ENCODE measurements around the gene IL34. TPM values are rescaled to one million over a fixed set of nuclear protein-coding genes. Genes with fewer than 3 reads are reported as not detected.

Gene IL34
- total RNA-seq, 1 experiment from 2014 or later = 4.4 TPM

DNA sequence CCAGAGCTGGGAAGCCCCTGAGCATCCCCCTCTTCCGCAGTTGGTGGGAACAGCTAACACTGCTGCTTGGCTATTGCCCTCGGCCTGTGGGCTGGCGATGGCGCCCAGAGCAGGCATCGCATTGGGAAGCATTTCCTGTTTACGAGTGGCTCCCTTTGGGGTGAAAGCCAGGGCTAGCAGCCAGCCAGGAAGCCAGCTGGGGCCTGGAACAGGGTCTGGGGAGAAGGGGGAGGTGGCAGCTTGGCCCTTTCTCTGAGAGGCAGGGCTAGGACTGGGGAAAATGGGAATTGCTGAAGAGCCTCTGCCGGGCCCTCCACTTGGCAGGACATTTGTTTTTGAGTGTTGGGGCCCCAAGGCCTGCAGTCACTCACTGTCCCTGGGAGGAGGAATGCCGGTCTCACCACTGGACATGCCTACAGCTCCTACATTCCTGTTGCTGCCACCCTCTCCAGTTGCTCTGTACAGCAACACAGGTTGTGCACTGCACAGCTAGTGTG is 41.9 kb downstream of the IL34 start:
- H4K8ac ChIP-seq (replicated peaks; ENCODE audit: insufficient read length, low read depth, low read length) = no peak overlapping the region
- H2AK5ac ChIP-seq (ENCODE audit: insufficient read length, low read length) = no peak overlapping the region
- no peak overlapping the region for H2BK20ac ChIP-seq (ENCODE audit: low read depth, low read length, poor library complexity, severe bottlenecking)
- H4K91ac ChIP-seq (ENCODE audit: insufficient read length, low read depth, low read length) = no peak overlapping the region
- Mint-ChIP-seq H3K27me3 (ENCODE audit: low read depth) (peaks cover 2% of the 10 kb centered on the region; the same call in 1 of the 2 replicates), H3K9me3 (no peaks in the 10 kb centered on the region), H3K4me1 (peaks cover 18 to 27% of the 10 kb centered on the region in 2 experiments), H3K4me3 (no peak overlapping the region), H3K36me3 (ENCODE audit: insufficient read depth in 1 of 3, low read depth in 3 of 3) (peaks cover 0 to 2% (median 1%) of the 10 kb centered on the region in 3 experiments; a peak in 2 of 7 replicates), H3K27ac (peak overlapping the region in 1 of 3 experiments; percentile 28; a peak in 3 of 7 replicates)
- no peak overlapping the region for H2BK12ac ChIP-seq (ENCODE audit: insufficient read length, low read depth, low read length)
- H3K23ac ChIP-seq (ENCODE audit: insufficient read length, low read depth, low read length) = no peak overlapping the region
- no peaks in the 10 kb centered on the region for H3K9me3 ChIP-seq (ENCODE audit: control insufficient read depth, low read depth, low read length)
- no peak overlapping the region for H3K56ac ChIP-seq (ENCODE audit: insufficient read length, low read depth, low read length)
- H3T11ph ChIP-seq (ENCODE audit: low read length) = no peak overlapping the region
- H2AFZ ChIP-seq (ENCODE audit: low read length) = no peak overlapping the region
- no peak overlapping the region for H3K4me2 ChIP-seq (ENCODE audit: insufficient read depth, insufficient read length, low read length)
- H2BK5ac ChIP-seq (ENCODE audit: insufficient read length, low read length) = no peak overlapping the region
- TF ChIP-seq, protein P1, sequence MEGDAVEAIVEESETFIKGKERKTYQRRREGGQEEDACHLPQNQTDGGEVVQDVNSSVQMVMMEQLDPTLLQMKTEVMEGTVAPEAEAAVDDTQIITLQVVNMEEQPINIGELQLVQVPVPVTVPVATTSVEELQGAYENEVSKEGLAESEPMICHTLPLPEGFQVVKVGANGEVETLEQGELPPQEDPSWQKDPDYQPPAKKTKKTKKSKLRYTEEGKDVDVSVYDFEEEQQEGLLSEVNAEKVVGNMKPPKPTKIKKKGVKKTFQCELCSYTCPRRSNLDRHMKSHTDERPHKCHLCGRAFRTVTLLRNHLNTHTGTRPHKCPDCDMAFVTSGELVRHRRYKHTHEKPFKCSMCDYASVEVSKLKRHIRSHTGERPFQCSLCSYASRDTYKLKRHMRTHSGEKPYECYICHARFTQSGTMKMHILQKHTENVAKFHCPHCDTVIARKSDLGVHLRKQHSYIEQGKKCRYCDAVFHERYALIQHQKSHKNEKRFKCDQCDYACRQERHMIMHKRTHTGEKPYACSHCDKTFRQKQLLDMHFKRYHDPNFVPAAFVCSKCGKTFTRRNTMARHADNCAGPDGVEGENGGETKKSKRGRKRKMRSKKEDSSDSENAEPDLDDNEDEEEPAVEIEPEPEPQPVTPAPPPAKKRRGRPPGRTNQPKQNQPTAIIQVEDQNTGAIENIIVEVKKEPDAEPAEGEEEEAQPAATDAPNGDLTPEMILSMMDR (conservative IDR thresholded peaks at IDR 0.05) = no peak
- no peaks in the 10 kb centered on the region for H3K27me3 ChIP-seq (ENCODE audit: insufficient read depth, low read length)
- peaks cover 6% of the 10 kb centered on the region; the same call in 1 of the 2 replicates for H3K4me1 ChIP-seq (ENCODE audit: insufficient read depth, low read length)
- H4K20me1 ChIP-seq (ENCODE audit: control insufficient read depth, insufficient read depth, insufficient read length) = no peaks in the 10 kb centered on the region
- no peak overlapping the region for H3K9ac ChIP-seq (ENCODE audit: extremely low read depth, insufficient read length, low read length)
- WGBS (ENCODE audit: extremely low coverage, insufficient read length, low lambda C conversion rate) = no CpG with 5 or more reads among the region's 8 CpGs
- no peak overlapping the region for H2BK15ac ChIP-seq (ENCODE audit: low read depth, low read length)
- no peak for DNase-seq
- peaks cover 7% of the 10 kb centered on the region for H3K23me2 ChIP-seq (ENCODE audit: insufficient read length, low read depth, low read length, poor library complexity, severe bottlenecking)
- H3K79me2 ChIP-seq (ENCODE audit: insufficient read depth, low read length) = no peaks in the 10 kb centered on the region
- no peaks in the 10 kb centered on the region for H3K79me1 ChIP-seq (ENCODE audit: insufficient read depth, low read depth, low read length, poor library complexity, severe bottlenecking)
- no peak overlapping the region for H4K5ac ChIP-seq (ENCODE audit: insufficient read length, low read depth, low read length)
- H3K27ac ChIP-seq (ENCODE audit: insufficient read length, low read depth, low read length) = no peak overlapping the region
- no peak overlapping the region for H2BK120ac ChIP-seq (ENCODE audit: low read depth, low read length, poor library complexity, severe bottlenecking)
- peak overlapping the region; percentile 8 for H3K18ac ChIP-seq (ENCODE audit: insufficient read length, low read depth, low read length)
- H3K14ac ChIP-seq (ENCODE audit: insufficient read depth, low read length) = no peak overlapping the region
- H3K4ac ChIP-seq (ENCODE audit: low read depth, low read length) = no peak overlapping the region

Data from H9 (cell line).